Middle frontal gyrus (tissue), 1 donor: ENCODE measurements around the gene ACTN4.
A peak's percentile ranks its signal among the peaks of the same experiment; 100 is the strongest.

Experiments
- DNase-seq: peaks from one replicate; pipeline ENCODE4 v3.0.0-alpha.2; 2015; ENCODE audit warnings: low spot score; ENCODE audit errors: extremely low spot score

Gene ACTN4

DNA sequence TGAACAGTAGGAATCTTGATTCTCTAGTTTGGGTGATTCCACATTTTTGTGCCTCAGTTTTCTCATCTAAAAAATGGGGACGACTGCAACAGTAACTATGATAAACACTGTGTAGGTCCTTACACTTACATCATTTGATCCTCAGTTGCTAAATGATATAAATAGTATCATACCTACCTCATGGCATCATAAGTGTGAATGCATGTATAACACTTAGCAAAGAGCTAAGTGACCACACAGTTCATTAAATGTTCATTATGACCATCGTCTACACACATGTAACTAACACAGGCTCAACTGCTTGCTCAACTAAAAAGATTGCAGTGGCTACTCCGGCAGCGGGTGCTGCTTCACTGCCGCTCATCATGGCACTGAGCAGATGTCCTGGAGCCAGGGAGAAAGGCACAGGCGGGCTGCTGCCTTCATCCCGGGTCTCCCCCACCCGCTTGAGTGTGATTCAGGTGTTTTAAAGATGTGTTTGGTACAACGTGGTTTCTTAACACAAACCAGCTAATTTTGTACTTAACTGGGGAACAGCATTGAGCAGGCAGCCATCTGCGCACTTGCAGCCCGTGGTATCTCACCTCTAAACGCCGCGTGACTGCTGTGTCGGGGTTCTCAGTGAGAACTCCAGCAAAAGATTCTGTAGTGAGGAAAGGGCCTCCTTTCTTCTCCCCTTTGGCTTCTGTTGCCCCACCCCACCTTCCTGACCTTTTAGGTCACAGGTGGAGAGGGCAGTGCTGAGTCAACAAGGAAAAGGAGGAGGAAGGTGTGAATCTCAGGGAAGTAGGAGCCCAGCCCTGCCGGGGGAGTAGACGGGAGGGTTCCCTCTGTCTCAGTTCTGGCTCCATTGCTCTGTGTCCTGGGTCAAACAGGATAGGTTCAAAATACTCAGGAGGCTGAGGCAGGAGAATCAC lies 11.7 kb upstream of the ACTN4 start:
- DNase-seq = no peak

DNA sequence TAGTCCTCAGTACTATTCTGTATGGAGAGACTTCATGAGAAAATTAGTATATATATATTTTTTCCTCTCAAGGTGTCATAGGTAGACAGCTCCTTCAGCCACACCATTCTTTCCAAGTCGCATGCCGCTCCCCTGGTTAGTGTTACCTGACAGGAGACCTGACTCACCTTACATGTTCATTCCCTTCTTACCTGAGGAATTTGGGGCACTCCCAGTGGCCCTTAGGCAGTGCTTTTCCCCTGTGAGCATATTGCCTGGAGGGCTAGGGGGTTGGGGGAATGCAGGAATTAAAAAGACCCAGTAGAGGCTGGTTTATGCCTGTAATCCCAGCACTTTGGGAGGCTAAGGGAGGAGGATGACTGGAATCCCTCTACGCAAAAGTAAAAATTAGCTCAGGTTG lies 9.0 kb upstream of the ACTN4 start:
- no peak for DNase-seq

DNA sequence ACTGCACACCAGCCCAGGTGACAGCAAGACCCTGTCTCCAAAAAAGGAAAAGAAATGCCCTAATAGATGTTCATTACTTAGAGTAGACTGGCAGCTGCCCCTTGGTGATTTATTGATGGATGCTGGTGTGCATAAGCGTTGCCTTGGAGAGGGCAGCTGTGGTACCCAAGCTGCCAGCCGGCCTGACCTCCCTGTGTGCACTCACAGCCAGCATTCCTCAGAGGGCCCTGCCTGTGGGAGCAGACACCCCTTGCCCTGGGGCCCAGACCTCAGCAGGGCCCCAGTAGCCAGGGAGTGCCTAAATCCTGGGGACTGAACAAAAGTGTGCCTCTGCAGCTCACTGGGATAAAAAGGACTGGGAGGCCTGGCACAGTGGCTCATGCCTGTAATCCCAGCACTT lies 7.8 kb upstream of the ACTN4 start:
- DNase-seq = no peak

DNA sequence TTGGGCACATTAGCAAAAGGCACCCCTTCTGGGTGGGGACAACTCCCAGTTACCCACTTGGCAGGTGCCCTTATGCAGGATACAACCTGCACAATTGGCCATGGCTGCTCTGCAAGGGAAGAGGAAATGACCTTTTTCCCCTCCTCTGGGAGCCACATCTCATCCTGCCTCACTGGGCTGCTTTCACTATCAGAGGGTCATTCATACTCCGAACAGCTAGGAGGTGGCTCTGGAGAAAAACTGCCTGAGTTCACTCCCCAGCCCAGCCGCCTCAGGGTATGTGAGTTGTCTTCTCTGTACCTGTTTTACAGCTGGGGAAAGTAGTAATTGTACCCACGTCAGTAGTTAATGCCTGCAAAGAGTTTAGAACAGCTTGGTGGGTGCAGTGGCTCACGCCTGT lies 7.1 kb upstream of the ACTN4 start:
- DNase-seq = no peak

DNA sequence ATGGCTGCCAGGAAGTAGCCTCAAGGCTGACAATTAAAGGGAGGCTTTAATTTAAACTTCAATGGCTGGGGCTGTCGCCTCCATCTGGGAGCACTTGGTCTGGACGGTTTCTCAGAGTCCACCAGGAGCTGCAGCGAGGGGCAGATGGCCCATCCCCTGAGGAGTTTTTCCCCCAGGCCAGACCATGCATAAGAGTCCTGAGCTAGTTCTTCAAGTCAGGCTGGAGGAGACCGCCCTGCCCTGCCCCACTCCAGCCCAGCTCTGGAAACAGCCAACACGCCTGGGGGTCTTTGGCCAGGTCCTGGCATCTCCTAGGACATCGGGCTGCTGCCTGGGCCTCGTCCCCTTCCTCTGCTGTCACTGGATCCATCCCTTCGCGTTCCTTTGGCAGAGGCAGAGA lies 5.3 kb upstream of the ACTN4 start:
- no peak for DNase-seq

DNA sequence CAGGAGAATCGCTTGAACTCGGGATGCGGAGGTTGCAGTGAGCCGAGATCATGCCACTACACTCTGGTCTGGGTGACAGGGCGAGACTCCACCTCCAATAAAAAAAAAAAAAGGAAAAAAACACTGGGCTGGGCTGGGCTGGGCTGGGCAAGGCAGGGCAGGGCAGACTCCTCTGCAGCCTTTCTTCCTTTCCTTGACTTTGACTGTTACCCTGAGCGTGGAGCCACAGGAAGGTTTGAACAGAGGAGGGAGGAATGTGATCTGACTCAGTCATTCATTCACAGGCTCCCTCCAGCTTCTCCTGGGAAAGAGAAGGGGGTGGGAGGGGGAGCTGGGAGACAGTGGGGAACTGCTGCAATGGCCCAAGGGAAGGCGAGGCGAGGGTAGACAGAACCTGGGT lies 2.7 kb upstream of the ACTN4 start:
- no peak for DNase-seq

DNA sequence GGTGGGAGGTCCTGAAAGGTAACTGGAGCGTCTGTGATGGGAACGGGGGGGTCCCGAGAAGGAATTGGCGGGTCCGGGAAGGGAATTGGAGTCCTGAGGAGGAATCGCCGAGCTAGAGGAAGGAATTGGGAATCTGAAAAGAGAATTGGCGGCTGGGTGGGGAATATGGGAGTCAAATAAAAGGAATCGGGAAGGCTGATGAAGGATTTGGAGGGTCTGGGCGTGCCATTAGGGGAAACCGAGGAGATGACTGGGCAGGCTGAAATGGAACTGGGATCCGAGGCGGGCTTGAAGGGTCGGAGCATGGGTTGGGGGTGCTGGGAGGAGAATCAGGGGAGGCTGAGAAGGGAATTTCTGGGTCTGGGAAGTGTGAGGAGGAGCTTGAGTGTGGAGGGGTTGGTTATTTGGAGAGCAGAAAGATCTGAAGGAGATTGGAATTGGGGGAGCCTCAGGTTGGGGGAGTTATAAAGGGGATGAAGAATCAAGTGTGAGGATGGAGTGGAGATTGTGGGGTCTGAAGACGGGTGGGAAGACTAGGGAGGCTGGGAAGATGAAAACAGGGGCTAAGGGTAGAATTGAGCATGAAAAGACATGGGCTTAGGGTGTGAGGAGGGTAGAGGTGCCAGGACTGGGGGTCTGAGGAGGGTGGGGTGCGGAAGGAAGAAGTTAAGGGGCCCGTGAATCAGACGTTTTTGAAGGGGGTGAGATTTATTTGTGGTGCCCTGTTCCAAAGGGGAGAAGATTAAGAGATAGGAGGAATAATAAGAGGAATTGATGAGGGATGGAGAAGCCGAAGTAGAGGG lies 718 bp downstream of the ACTN4 start:
- DNase-seq = no peak

DNA sequence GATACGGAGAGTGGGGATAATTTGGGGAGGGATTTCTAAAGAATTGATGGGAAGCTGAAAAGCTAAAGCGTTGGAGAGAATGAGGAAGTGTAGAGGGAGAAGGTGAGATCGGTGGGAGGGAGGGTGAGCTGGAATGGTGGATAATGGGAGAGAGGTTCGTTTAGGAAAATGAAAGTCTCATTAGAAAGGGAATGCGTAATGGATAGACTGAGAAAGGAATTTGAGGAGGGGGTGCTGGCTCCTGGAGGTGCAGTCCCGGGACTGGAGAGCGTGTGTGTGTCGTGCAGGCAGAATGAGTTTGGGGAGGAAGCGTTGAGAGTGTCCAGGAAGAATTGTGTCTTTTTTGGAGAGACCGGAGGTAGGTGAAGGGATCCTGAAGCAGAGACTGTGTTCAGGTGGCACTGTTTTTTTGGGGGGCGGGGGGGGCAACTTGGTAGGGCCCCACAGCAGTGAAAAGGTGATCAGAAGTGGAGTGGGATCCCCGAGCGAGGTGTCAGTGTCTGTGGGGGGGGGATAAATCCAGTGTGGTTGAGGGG lies 1.4 kb downstream of the ACTN4 start:
- no peak for DNase-seq

DNA sequence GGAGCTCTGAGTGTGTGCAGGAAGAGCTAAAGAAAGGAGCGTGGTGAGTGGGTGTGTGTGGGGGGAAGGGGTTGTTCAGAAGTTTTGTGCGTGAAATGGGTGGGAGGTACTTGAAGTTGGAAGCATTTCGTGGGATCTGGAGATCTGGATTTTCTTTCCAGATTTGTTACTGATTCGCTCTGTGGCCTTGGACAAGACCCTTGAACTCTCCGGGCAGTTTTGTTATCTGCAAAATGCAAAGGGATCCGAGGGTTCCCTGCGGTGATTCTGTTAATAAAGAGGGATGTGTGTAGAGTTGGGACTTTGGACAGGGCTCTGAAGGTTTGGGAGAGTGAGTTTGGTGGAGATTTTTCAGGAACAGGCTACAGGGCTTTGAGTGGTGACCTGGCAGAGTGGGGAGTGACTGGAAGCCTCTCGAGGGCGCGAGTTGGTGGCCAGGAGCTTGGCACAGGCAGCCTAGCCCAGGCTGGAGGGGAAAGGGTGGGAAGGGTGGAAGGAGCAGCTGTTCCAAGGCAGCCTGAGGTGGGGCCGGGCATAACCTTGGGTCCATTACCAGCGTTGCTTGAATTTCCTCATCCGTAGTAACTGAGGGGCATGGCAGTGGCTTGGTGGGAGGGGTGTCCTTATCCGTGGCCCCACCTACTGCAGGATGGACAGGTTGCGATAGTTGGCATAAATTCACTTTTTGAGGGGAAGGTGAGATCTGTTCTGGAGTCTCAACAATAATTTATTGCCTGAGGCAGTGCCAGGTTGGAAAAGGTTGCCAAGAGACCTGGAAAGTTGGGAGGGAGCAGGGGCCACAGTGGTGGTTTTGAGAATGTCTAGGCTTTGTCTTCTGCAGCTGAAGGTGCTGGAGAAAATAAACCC lies 2.1 kb downstream of the ACTN4 start:
- no peak for DNase-seq

DNA sequence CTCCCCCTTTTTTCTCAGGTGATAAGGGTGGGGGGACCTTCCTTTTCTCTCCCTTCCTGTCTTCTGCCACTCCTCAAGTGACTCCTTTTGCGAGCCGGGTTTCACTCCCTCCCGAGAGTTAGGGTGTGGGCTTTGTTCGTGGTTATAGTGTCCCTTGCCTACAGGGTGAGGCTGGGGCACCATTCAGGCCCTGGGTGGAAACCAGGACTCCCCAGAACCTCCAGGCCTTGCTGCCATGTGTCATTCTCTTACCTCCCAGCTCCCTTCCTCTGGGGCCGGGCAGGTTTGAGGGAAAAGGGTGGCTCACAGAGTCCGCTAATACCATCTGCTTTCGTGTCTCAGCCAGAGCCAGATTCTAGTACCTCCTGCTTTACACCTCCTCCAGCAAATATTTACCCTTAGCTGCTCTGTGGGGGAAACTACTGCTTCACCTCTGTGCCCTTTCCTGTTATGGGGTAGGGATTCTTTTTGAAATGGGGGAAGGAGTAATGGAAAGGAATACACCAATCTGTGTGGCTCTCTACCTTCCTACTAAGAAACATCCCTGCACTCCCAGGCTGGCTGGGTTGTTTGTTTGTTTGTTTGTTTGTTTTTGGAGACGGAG lies 2.8 kb downstream of the ACTN4 start:
- no peak for DNase-seq

DNA sequence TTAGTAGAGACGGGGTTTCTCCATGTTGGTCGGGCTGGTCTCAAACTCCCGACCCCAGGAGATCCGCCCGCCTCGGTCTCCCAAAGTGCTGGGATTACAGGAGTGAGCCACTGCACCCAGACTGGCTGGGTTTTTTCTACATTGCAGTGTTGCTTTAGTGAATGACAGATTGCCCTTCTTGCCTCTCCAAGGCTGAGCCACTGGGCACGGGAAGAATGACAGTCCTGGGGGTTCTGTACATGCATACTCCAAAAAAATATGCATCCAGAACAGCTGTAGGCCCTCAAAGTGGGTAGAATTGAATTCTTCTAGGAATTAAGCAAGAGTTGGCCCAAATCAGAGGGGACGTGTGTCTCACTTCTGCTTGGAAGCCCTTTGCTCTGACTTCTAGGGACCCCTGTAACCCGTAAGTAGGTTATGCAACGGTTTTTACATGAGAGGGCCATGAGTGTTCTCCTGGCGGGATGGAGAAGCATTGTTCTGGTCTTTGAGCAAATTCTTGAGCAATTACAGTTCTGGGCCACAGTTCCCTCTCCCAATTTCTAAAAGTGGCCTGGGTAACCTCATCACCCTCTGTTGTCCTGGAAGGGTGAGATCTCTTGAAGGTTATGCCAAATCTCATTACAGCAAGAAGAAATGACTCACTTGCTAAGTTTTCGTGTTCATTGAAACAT lies 3.6 kb downstream of the ACTN4 start:
- no peak for DNase-seq

DNA sequence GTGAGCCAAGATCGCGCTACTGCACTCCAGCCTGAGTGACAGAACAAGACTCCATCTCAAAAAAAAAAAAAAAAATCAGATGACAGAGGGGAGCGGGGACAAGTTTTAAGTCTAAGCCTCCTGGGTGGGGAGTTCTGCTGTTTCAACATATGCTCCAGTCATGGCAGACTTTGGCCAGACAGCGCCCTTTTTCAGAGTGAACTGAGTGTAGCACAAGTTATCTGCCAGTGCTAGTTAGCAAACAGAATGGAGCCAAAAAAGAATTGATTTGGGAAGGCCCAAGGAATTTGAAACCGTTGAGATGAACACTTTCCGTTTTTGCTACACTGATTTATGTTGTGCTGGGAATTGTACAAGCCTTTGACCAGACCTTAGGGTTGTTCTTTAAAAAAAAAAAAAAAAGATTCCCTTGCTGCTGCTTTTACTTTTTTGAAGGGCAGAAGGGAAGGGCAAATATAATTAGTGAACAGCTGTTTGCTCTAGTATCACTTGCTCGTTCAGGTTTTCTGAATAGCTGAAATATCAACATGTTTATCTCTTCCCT lies 5.7 kb downstream of the ACTN4 start:
- DNase-seq = no peak

DNA sequence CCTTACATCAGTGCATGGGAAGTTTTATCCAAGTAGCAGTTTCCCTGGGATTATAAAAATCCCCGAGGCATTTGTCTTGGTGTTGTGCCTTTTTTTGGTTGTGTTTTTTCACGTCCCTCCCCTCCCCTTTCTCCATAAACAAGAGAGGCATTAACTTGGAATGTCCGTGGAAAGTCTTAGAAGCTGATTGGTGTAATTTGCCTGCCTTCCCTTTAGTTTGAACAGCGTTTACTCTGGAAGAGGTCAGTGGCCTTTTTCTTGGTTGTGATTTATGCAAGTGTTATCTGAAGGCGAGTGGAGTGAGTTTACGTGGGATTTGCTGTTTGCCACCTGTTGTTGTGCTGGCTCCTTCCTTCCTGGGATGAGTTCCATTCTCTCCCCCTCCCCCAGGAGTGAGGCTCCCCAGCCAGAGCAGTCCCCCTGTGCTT lies 7.2 kb downstream of the ACTN4 start:
- no peak for DNase-seq

DNA sequence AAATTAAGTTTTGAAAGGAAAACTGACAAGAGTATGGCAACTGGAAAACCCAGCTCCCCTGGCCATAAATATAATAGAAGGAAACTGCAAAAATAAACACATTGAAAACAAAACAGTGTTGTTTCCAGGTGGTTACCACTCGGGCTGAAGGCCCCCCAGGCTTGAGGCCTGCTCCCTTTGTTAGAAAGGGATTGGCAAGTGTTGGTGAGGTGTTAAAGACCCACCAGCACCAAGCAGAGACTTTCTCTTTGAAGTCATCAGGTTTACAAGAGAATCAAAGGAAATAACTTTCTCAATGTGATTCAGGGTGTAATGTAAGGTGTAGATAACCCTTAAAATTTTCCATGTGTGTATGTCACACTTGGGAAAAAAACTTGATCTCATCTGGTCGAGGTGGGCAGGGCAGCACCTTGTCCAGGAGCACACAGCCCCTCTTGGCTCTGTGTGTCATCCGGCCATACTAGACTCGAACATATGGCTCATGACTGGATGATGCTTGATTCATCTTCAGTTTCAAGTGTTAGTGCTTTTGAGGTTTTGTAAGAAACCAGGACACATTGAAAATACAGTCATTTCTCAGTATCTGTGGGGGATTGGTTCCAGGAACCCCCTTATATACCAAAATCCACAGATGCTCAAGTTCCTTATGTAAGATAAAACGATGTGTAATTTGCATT lies 7.8 kb downstream of the ACTN4 start:
- DNase-seq = no peak

DNA sequence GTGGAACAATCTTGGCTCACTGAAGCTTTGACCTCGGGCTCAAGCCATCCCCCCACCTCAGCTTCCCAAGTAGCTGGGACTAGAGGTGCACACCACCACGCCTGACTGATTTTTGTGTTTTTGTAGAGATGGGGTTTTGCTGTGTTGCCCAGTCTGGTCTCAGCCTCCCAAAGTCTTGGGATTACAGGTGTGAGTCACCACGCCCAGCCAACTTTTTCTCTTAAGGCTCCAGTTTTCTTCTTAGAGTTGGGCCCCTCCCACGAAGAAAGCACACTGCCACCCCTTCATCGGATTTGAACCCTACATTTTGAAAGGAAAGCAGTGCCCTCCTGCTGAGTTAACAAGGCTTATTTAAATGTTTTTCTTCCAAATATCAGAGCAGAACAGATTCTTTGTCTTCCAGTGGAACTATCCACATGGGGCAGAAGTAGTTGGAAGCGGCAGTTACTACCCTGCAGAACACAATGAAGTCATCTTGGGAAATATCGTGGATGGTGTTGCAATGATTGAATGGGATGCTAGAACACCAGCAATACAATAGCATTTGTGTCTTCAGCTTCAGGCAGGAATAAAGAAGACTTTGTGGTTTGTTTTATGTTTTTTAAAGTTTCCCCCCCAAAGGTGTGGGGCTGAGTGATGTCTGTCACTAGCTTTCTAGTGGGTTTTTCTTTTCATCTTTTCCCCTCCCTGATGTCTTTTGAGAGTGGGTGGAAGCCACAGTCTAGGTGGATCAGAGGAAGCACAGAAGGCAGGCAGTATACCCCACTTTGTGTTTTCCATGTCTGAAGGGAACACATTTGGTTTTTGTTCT lies 8.9 kb downstream of the ACTN4 start:
- peak; percentile 42 for DNase-seq

DNA sequence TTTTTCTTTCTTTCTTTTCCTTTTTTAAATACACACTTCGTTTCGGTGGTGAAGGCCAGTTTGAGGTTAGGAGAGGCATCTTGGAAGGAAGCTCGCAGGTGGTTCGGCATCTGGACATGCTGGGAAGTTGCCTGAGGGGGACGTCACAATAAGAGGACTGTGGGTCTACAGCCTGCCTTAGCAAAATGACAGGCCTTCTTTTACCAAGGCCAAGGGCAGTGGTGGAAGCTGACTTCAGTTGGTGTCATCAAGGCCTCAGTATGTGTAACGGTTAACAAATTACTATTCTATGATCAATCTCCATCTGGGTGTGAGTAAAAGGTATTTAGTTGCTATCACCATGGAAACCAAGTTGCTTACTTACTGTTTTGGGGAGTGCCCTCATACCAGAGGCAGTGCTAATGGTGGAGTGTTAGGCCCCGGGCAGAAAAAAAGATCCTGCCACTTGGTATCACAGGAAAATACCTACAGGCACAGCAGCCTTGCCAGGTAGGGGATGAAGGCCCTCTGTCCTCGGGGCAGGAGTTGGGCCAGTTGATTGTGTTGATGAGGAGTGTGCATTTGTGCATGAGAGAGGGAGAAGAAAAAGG lies 10.3 kb downstream of the ACTN4 start:
- DNase-seq = no peak

DNA sequence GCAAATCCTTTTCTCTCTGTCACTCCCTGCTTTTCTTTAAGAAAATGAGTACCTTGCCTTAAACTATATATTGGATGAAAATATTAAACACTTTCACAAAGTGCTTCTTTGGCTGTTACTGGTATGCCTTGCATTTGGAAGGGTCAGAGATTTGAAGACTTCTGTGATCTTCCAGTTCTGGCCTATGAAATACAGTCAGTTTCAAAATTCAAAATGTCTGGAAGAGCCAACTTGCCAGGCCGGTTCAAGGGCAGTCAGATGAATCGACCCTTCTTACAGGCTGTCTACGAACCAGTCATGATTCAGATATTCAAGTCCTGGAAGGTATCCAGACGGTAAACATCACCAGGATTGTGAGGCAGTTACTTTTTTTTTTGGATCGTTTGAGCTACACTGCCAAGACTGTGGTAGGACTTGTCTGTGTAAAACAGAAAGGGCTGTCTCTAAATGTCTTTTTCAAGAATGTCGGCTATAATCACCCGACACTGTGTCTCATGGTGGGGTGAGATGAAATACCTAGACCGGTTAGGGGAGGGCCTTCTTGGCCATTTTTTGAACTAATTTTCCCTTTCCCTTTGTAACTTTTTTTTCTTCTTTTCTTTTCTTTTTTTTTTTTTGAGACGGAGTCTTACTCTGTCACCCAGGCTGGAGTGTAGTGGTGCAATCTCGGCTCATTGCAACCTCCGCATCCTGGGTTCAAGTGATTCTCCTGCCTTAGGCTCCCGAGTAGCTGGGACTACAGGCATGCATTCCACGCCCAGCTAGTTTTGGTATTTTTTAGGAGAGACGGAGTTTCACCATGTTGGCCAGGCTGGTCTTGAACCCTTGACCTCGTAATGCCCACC lies 11.2 kb downstream of the ACTN4 start:
- peak; percentile 8 for DNase-seq
